ENCODE data around the gene GATAD1.

GRCh38 chr7:92425311-92425947 lies 21.9 kb upstream of the GATAD1 start:
- no peak for TF ChIP-seq CTCF (conservative IDR thresholded peaks at IDR 0.05; ENCODE audit: low read depth, low read length)
- no peak for TF ChIP-seq ELK1 (IDR thresholded peaks at IDR 0.05; ENCODE audit: borderline replicate concordance, low read depth, low read length)
- TF ChIP-seq RCOR1 (IDR thresholded peaks at IDR 0.05; ENCODE audit: insufficient replicate concordance, low read length) = no peak
- no peak for TF ChIP-seq CEBPB (IDR thresholded peaks at IDR 0.05; ENCODE audit: low read depth, low read length)
- no peak for TF ChIP-seq MAFK (IDR thresholded peaks at IDR 0.05; ENCODE audit: low read depth, low read length)
- TF ChIP-seq BHLHE40 (IDR thresholded peaks at IDR 0.05; ENCODE audit: low read depth, low read length) = no peak
- TF ChIP-seq USF2 (IDR thresholded peaks at IDR 0.05; ENCODE audit: low read depth, low read length) = no peak
- TF ChIP-seq RAD21 (IDR thresholded peaks at IDR 0.05; ENCODE audit: low read length) = no peak
- no peak for TF ChIP-seq CHD1 (IDR thresholded peaks at IDR 0.05; ENCODE audit: low read depth, low read length)
- no peak for TF ChIP-seq SMC3 (IDR thresholded peaks at IDR 0.05; ENCODE audit: low read depth, low read length)
- no peak for TF ChIP-seq POLR2A (IDR thresholded peaks at IDR 0.05; ENCODE audit: low read depth, low read length)
